Fibroblast of gingiva (primary cell): ENCODE results near the gene SBK3.
"Not testable (repeated sequence)": the region's sequence is repeated elsewhere in the genome, so short reads cannot be mapped to it uniquely, and the experiment has no call there.

Source experiments
- DNase-seq: peaks from one replicate; pipeline ENCODE4 v3.0.0-alpha.2; 2011; ENCODE audit warnings: low read depth

Gene SBK3, protein sequence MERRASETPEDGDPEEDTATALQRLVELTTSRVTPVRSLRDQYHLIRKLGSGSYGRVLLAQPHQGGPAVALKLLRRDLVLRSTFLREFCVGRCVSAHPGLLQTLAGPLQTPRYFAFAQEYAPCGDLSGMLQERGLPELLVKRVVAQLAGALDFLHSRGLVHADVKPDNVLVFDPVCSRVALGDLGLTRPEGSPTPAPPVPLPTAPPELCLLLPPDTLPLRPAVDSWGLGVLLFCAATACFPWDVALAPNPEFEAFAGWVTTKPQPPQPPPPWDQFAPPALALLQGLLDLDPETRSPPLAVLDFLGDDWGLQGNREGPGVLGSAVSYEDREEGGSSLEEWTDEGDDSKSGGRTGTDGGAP

DNA sequence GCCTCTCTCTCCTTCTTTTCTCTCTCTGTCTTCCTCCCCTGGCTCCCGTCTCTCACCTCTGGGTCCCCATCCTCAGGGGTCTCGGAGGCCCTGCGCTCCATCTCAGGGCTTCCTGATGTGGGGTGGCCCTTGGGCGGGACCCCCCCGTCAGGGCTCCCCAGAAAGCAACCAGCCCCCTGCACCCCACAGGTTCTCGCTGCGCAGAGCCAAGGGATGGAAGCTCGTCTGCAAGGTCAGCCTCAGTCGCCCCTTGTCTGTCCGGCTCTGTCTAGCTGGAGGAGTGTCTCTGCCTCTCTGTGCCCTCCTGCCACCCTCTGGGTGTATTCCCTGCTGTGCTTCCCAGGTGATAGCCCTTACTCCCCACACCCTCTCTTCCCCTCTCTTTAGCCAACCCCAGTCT lies at the start of gene SBK3:
Gene SBK3, minus strand, starts transcription at position 101 of the 400 bp plus-strand sequence. Its CDS starts 0 bp downstream, at position 101.
- DNase-seq: no peak

DNA sequence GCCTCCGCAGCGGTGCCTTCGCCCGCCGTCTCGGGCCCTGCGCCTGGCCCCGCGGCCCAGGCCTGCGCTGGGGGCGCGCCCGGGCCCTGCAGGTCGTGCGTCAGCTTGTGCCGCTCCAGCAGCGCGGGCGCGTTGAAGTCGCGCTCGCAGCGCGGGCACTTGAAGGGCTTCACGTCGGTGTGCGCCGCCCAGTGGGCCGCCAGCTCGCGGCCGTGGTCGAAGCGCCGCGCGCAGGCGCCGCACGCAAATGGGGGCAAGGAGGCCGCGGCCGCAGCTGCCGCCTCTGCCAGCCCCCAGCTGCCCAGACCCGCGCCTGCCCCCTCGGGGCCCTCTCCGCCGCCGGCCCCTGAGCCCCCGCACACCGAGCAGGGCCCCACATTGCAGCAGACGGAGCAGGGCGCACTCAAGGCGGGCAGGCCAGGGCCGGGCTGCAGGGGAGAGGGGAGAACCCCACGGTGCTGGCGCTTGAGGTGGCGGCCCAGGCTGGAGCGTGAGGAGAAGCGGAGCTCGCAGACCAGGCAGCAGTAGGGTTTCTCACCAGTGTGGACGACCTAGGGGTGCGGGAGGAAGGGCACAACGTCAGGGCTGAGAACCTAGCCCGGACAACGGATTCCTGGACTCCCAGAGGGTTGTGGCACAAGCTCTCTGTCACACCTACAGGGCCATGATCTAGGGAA lies 47.9 kb upstream of the SBK3 start:
- no peak for DNase-seq

DNA sequence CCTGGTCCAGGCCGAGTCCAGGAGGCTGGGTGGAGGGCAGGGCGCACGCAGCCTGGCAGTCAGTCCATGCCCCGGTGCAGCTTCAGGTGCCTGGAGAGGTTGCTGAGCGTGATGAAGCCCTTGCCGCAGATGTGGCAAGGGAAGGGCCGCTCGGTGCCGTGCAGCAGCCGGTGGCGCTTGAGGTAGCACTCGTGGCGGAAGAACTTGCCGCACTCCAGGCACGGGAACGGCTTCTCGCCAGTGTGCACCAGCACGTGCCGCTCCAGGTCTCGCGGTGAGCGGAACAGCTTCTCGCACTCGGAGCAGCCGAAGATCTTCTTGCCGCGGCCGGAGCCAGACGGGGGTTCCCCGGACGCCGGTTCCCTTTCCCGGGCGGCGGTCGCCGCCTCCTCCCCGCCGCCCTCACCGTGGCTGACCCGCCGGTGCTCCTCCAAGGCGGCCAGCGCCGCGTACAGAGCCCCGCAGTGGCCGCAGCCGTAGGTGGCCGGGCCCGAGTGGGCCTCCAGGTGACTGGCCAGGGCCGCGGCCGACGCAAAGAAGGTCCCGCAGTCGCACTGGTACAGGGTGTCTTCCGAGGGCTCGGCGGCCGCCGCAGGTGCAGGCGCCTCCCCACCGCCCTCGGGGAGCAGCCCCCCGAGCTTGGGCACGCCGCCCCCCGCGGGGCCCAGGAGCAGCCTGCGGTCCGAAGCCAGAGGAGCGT lies 47.2 kb upstream of the SBK3 start:
- no peak for DNase-seq

DNA sequence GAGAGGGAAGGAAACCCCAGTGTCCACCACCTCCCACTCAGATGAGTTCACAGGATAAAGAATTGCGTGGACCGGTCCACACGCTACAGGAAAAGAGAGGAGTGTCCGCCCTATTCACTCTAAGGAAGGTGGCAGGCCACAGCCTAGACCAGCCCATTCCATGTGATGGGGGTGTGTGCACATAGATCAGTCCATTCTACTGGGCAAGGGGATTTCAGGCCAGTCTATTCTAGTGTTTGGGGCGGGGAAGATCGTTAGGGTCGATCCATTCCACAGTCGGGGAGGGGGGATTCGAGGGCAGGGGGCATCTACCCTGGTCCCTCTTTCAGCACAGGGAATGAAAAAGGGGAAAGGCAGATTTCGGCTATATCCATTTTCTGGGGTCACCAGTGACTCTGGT lies 46.2 kb upstream of the SBK3 start:
- DNase-seq: no peak

DNA sequence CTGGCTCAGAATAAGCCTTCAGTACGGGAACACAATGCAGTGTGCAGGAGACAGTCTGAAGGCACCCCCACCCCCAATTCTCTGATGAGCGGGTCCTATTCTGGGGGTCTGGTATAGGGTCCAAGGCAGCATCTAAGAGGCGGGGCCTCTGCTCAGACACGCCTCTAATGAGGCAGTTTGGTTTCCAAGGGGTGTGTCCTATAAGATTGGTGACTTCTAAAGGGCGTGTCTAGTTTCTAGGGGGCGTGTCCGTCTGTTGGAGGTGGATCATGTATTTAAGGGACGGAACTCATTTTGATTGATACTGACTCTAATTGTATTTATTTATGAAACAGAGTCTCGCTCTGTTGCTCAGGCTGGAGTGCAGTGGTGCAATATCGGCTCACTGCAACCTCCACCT lies 45.3 kb upstream of the SBK3 start:
- no peak for DNase-seq

DNA sequence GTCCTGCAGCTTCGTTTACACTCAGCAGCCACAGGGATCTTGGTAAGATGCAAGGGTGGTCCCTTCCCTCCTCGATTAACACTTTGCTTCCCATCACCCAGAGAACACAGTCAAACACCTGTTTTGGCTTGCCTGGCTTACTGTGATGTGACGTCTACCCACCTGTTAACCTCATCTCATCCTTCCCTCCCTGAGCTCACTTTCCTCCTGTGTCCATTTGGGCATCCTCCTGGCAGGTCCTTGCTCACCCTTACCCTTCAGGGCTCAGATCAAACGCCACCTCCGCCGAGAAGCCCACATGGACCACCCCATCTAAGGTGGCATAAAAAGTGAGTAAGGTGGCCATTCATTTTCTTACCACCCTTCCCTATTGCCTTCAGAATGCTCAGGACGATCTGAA lies 44.8 kb upstream of the SBK3 start:
- DNase-seq: no peak

DNA sequence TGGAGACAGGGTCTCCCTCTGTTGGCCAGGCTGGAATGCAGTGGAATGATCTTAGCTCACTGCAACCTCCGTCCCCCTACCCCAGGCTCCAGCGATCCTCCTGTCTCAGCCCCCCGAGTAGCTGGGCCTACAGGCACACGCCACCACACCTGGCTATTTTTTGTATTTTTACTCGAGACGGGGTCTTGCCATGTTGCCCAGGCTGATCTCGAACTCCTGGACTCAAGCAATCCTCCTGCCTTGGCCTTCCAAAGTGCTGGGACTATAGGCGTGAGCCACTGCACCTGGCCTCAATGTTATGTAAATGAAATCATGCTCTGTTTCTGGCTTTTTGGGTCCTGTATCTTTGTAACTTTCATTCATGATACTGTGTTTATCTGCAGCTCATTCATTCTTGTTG lies 43.4 kb upstream of the SBK3 start:
- DNase-seq: no peak

DNA sequence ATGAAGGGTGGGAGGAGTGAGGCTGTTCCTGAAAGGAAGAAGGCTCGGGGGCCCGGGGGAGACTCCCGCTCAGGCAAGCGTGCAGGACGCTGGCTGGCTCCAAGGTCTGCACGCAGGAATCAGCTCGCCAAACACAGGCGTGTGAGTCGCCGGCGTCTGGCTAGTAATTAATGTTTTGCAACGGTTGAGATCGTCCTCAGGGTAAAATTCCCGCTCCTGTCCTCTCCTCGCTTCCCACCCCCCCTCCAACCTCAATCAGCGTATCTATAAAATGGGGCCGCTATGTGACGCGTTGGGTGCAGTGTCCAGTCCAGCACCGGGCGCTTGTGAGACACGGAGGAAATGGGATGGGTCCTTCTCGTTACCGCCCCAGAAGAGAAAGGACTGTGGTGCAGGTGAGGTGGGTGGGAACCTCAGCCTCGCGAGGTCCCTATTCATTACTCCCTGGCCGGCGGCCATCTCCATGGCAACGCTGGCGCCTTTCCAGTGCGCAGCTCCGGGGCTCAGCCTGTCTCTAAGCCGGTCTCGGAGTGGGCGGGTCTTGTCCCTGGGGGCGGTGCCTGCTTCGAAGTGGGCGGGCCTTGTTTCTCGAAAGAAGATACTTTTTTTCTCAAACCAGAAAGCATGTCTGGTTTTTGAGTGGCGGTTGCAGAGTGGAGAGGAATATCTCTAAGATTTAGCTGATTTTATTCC lies 41.8 kb upstream of the SBK3 start:
- DNase-seq: peak; percentile 79

DNA sequence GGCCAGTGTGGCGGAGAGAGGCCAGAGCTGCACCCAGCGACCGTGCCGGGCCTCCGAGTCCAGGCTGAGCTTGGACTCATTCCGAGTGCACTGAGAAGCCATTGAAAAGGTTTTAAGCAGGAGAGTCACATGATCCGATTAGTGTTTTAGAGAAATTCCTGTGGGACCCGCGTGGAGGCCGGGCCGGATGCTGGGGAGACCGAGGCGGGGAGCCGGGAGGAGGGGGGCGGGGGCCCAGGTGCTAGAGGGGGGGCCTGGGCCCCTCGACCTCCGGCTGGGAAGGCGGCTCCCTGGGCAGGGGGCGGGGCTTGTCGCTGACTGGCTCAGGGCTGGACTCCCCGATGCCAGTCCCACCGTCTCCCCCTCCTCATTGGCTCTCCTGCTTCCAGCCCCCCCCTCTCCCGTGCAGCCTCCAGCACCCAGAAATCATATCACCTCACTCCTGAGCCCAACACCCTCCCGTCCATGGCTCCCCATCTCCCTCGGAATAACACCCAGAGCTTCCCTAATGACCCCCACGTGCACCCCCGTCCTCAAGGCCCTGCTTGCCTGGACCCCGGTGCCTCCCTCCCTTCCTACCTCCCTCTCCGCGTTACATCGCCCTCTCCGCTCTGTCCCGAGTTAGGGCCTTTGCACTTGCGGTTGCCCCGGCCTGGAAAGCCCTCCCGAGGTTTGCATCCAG lies 40.5 kb upstream of the SBK3 start:
- peak; percentile 30 for DNase-seq

DNA sequence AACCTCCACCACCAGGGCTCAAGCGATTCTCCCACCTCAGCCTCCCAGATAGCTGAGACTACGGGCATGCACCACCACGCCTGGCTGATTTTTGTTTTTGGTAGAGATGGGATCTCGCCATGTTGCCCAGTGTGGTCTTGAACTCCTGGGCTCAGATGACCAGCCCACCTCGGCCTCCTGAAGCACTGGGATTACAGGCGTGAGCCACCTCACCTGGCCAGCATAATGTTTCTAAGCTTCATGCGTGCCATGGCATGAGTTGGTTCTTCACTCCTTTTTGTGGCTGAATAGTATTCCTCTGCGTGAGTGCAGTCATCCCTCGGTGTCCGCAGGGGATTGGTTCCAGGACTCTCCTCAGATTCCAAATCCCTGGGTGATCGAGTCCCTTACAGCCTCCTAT lies 39.5 kb upstream of the SBK3 start:
- DNase-seq: no peak

DNA sequence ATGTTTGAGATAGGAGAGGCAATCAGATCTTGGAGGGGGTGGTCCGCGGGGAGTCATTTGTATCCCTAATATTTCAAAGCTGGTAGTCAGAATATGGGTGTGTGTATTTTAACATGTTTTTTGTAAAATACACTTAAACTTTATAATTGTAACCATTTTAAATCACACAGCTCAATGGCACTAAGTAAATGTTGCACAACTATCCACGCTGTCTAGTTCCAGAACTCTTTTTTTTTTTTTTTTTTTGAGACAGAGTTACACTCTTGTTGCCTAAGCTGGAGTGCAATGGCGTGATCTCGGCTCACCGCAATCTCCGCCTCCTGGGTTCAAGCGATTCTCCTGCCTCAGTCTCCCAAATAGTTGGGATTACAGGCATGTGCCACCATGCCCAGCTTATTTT lies 38.6 kb upstream of the SBK3 start:
- DNase-seq: peak; percentile 38

DNA sequence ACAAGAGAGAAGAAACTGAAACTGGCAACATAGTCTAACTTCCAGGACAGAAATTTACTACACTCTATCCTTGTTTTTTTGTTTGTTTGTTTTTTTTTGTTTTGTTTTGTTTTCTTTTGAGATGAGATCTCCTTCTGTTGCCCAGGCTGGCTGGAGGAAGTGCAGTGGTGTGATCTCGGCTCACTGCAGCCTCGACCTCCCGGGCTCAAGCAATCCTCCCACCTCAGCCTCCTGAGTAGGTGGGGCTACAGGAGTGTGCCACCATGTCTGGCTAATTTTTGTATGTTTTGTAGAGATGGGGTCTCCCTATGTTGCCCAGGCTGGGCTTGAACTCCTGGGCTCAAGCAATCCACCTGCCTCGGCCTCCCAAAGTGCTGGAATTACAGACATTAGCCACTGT lies 36.9 kb upstream of the SBK3 start:
- not testable (repeated sequence) for DNase-seq

DNA sequence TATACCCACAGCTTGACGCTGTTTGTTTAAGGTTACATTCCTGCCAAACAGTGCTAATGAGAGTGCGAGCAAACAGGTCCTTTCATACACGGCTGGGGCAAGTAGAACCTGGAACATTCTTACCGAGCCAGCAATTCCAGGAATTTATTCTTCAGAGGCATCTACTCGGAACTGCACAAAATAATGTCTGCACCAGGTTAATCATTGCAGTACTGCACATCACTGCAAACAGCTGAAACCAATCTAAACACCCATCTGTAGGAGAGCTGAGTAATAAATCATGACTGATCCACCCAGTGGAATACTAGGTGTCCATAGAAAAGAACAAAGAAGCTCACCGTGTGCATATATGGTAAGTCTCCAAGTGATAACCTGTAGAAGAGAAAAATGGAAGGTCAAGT lies 36.5 kb upstream of the SBK3 start:
- DNase-seq: no peak

DNA sequence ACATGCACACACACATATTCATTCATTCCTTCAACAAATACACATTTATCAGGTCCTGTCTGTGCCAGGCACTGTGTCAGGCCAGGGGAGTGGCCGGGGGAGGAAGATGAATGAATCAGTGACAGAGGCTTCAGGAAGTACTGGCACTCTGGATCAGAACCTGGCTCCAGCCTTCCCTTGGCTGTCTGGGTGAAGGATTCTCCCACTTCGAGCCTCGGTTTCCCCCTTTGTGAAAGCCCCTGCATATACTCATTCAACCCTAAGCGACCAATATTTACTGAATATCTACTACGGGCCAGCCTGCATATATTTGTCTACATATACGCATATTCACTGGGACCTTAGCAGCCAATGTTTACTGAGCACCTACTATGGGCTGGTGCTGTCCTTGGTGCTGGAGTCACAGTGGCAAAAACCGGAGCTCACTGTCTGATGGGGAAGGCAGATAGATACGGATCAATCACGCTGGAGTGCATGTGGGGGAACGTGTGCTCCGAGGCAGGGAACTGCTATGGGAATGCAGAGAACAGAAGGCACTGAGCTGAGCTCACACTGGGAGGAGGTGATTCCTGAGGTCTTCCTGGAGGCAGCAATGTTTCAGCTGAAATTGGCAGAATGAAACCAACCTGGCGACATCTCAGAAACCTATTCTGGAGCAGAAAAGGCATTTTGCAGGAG lies 35.9 kb upstream of the SBK3 start:
- DNase-seq: no peak

DNA sequence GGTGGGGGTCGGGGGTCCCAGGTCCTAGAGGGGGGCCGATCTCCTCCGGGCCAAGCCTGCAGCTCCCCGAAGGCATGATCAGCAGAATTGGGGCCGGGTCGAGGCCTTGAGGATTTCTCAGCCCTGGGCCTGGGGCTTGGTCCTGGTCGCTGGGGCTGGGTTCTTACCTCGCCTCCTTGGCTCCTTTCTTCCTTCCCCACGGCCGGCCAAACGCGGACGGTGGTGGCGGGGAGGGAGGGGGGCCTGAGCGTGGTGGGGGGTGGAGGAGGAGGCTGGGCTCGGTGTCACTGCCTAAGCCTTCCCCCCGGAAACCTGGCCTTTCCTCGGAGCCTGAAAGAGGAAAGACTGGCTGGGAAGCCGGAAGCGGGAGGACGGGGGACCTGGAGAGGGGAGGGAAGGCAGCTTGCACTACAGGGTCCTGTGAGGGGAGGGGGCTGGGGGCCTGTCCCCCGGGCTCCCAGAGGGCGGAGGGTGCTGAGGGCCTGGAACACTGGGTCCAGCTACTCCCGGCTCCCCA lies 35.3 kb upstream of the SBK3 start, which contains the start of gene ZNF579:
Gene ZNF579, minus strand, starts transcription at position 221 of the 517 bp plus-strand sequence. CDS start 1,209 bp downstream, outside the sequence.
- peak; percentile 88 for DNase-seq

DNA sequence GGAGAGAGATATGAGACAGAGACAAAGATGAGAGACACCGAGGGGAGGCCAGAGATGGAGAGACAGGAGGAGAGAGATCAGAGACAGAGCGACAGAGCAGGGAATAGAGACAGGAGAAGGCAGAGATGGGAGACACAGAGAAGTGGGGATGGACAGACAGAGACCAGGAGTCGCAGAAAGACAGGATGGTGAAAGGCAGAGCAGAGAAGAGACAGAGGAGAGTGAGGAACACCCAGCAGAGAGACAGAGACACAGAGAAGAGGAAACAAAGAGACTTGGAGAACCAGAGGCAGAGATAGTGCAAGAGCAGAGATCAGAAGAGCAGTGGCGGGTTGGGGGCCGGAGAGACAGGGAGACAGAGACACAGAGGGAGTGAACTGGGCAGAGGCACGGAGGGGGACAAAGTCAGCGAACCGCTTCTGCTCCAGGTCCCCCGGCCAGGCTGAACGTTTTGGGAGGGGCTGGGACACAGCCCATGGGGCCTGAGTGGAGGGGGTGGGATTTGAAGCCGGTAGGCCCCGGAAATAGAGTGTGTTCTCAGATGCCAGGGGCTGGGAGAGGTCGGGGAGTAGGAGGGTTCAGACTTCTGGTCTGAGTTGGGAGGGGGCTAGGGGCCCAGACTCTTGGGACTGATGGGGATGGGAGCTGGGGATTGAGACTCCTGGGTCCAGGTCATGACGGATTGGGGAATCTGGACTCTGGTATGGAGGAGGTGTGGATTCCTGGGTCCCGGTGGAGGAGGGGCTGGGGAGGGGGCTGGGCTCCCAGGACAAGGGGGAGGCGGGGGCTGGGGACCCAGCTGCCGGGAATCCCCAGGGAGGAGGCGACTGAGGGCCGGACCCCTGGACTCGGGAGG lies 34.7 kb upstream of the SBK3 start:
- peak; percentile 44 for DNase-seq

DNA sequence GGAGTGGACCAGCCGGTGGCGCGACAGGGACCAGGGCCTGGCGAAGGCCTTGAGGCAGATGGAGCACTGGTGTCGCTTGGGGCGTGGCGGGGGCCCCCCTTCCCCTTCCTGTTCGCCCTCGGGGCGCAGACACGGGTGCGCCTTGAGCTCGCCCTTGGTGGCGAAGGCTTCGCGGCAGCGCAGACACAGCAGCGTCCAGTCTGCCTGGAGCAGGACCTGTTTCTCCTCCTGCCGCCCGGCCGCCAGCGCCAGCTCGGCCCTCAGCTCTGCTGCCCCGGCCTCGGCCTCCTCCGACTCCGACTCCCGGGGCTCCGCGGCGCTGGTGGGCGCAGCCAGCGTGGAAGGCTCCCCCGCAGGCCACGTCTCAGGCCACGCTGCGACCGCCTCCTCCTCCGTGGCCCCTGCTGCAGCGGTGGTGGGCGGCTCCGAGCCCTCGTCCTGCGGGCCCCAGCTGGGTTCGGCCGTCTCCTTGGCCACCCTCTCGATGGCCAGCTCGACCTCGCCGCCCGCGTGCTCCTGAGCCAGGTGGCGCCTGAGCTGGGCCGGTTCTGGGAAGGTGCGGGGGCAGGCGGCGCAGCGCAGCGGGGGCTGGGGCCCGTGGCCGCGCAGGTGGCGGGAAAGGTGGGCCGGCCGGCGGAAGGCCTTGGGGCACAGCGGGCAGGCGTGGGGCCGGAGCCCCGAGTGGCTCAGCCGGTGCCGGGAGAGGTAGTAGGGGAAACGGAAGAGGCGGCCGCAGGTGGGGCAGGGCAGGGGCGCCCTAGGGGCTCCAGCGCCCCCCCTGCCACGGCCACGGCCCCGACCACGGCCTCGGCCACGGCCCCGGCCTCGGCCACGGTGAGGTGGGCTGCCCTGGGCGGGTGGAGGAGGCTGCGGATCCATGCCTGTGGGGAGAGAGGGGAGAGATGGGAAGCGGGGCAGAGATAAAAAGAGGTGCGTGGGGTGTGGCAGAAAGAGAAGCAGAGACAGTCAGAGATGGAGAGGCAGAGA lies 33.7 kb upstream of the SBK3 start:
- DNase-seq: no peak

DNA sequence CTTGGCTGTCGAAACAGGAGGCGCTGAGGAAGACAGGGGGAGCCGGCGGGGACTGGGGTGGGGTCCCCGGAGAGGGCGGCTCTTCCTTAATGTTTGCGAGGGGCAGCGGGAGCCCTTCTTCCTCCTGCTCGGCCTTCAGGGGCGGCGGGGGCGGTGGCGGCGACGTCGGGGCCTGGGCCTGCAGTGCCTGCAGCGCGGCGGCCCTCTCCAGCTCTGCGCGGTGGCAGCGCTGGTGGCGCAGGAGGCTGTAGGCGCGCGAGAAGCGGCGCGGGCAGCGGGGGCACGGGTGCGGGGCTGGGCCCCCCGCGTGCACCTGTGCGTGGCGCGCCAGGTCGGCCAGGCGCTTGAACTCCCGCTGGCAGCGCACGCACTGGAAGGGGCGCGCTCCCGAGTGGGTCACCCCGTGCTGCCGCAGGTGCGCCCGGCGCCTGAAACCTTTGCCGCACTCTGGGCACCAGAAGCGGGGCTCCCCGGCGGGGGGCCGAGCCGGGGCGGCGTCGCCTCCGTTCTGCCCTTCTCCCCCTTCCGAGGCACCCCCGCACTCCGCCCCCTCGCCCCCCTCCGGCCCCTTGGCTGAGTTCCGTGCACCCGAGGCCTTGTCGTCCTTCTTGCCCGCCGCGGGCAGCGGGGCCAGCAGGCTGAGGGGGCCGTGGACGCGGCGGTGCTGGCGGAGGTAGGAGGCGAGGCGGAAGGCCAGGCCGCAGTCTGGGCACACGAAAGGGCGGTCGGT lies 32.9 kb upstream of the SBK3 start:
- no peak for DNase-seq
